K562 (cell line): Measurements from ENCODE around the gene C3orf85. TPM values are rescaled to one million over a fixed set of nuclear protein-coding genes. Genes with fewer than 3 reads are reported as not detected.

Source experiments
- CHCHD3 ChIP-seq: fragments of 250-450 bp; sonication (Bioruptor Pico); IDR thresholded peaks from 2 replicates; pipeline ENCODE4 v2.1.2; 2022; ENCODE audit warnings: mild to moderate bottlenecking
- CUX1 ChIP-seq: fragments of 200-800 bp; sonication (Bioruptor generic); IDR thresholded peaks from 2 replicates; pipeline ENCODE4 v1.6.1; 2016; ENCODE audit warnings: missing genetic modification characterization, missing compliant biosample characterization
- POLR3G ChIP-seq: IDR thresholded peaks from 2 replicates; pipeline ENCODE4 v1.6.1; 2011; ENCODE audit not compliant: insufficient read length, insufficient replicate concordance; ENCODE audit errors: extremely low read depth
- ZNF280A ChIP-seq: fragments of 450-650 bp; IDR thresholded peaks from 2 replicates; pipeline ENCODE4 v1.6.1; 2018; ENCODE audit warnings: mild to moderate bottlenecking, low read depth; ENCODE audit not compliant: partially characterized antibody
- polyA plus RNA-seq, 8 experiments: library from polyadenylated mRNA; depleted of rRNA in 4 of 8; stranded (reverse) in 5 of 8; unstranded in 3 of 8; fragments of >200 nt; fragmentation: Nextera tagmentation in 2 of 8; fragmentation: Illumina TruSeq in 1 of 8; extraction: Ambion mirVana in 2 of 8; extraction: Trizol in 1 of 8; gene quantifications; 2 replicates each; pipeline versions ENCODE4 v1.2.1 to v1.2.3, GENCODE V29; 2011 to 2014; ENCODE audit warnings: inconsistent platforms in 1 of 8, missing spikeins in 1 of 8
- total RNA-seq, 7 experiments: library from RNA; depleted of rRNA in 6 of 7; stranded (reverse); fragments of >200 nt in 6 of 7; fragmentation: Illumina TruSeq in 2 of 7; extraction: Trizol in 2 of 7; gene quantifications; 2 replicates each; pipeline versions ENCODE4 v1.2.1 to v1.2.3, GENCODE V29; 2011 to 2021; ENCODE audit warnings: low replicate concordance in 1 of 7

The C3orf85 gene
- total and polyA plus RNA-seq, 9 of the 15 experiments (the other 6 are each of a cell fraction or from before 2014, with no cell fraction given), result not detected

GRCh38 chr3:109127553-109127952 is 9.0 kb upstream of the C3orf85 start (continued):
- no peak for TF ChIP-seq POLR3G
- no peak for TF ChIP-seq CUX1 (CRISPR knock-in tag)
- TF ChIP-seq CHCHD3, result no peak
- no peak for TF ChIP-seq ZNF280A
